H1 (cell line): Measurements from ENCODE around the gene PRDM1. TPM values are rescaled to one million over a fixed set of nuclear protein-coding genes. Genes with fewer than 3 reads are reported as not detected.

ENCODE experiments used
- CTCF ChIA-PET: fragments of 300-600 bp; sonication (Branson Sonifier 250); formaldehyde crosslinking; loops from one replicate; lab custom pipeline; 2021; ENCODE audit not compliant: partially characterized antibody; lab: Charles Lee
- POLR2A ChIA-PET: fragments of 300-600 bp; sonication (Branson Sonifier 250); formaldehyde crosslinking; loops from one replicate; lab custom pipeline; 2021; ENCODE audit warnings: inconsistent platforms; ENCODE audit not compliant: partially characterized antibody; lab: Charles Lee
- DNase-seq, 2 experiments: peaks; one replicate each; pipeline versions ENCODE4 v3.0.0 to v3.0.0-alpha.2; 2010 to 2022; ENCODE audit warnings: low spot score in 2 of 2, low read depth in 1 of 2, mixed read lengths in 1 of 2
- FAIRE-seq: peaks from 2 replicates; lab custom pipeline; 2011; peaks lifted over from hg19 to GRCh38; lab: Jason Lieb, UNC
- H2AFZ ChIP-seq: 2 replicates; pipeline ENCODE4 v1.8.1; 2012; ENCODE audit warnings: low read length, inconsistent platforms
- H2AK5ac ChIP-seq: 2 replicates; pipeline ENCODE4 v1.6.1; 2013; ENCODE audit warnings: low read depth, low read length
- H2BK120ac ChIP-seq: replicated peaks from 2 replicates; pipeline ENCODE3; 2013; ENCODE audit warnings: low read depth, low read length, inconsistent platforms
- H2BK12ac ChIP-seq: 2 replicates; pipeline ENCODE4 v1.6.1; 2013; ENCODE audit warnings: low read depth, low read length
- H2BK15ac ChIP-seq: 2 replicates; pipeline ENCODE4 v1.6.1; 2013; ENCODE audit warnings: low read length
- H2BK20ac ChIP-seq: 2 replicates; pipeline ENCODE4 v1.6.1; 2013; ENCODE audit warnings: low read length
- H2BK5ac ChIP-seq: 2 replicates; pipeline ENCODE4 v1.6.1; 2013; ENCODE audit warnings: low read depth, low read length
- H3K14ac ChIP-seq: 2 replicates; pipeline ENCODE4 v1.6.1; 2013; ENCODE audit warnings: inconsistent platforms; ENCODE audit not compliant: insufficient read length
- H3K18ac ChIP-seq: 2 replicates; pipeline ENCODE4 v1.6.1; 2013; ENCODE audit warnings: low read length; ENCODE audit errors: extremely low read depth
- H3K23ac ChIP-seq: 2 replicates; pipeline ENCODE4 v1.6.1; 2013; ENCODE audit warnings: inconsistent platforms; ENCODE audit not compliant: insufficient read length
- H3K23me2 ChIP-seq: 2 replicates; pipeline ENCODE4 v1.6.1; 2013; ENCODE audit warnings: low read depth, low read length
- H3K27ac ChIP-seq: 2 replicates; pipeline ENCODE4 v1.6.1; 2011; ENCODE audit warnings: low read depth, low read length, inconsistent platforms
- H3K27me3 ChIP-seq, 4 experiments: replicated peaks in 1 of 4; 1 replicate in 1 of 4; 2 replicates in 3 of 4; pipeline versions ENCODE4 v1.6.1 to v1.8.1; 2011 to 2013; ENCODE audit warnings: low read length in 3 of 4, mild to moderate bottlenecking in 3 of 4, inconsistent platforms in 2 of 4, mixed read lengths in 2 of 4, moderate library complexity in 1 of 4; ENCODE audit not compliant: control insufficient read depth in 3 of 4, insufficient read depth in 3 of 4; ENCODE audit errors: extremely low read depth in 1 of 4
- H3K36me3 ChIP-seq, 4 experiments: 2 replicates each; pipeline versions ENCODE4 v1.6.1 to v1.8.1; 2011 to 2013; ENCODE audit warnings: mild to moderate bottlenecking in 4 of 4, low read length in 3 of 4, moderate library complexity in 2 of 4, control low read depth in 1 of 4, inconsistent platforms in 1 of 4; ENCODE audit not compliant: insufficient read depth in 4 of 4, control insufficient read depth in 2 of 4
- H3K4ac ChIP-seq: replicated peaks from 2 replicates; pipeline ENCODE3; 2013; ENCODE audit warnings: low read length, low read depth, mixed read lengths, inconsistent platforms; ENCODE audit not compliant: insufficient read length
- H3K4me1 ChIP-seq, 4 experiments: replicated peaks in 1 of 4; 1 replicate in 1 of 4; 2 replicates in 3 of 4; pipeline versions ENCODE4 v1.6.1 to v1.8.1; 2011 to 2013; ENCODE audit warnings: low read length in 3 of 4, inconsistent platforms in 2 of 4, mixed read lengths in 1 of 4; ENCODE audit not compliant: insufficient read depth in 4 of 4, control insufficient read depth in 3 of 4
- H3K4me2 ChIP-seq, 2 experiments: 2 replicates each; pipeline versions ENCODE4 v1.6.1 to v1.8.1; 2011 to 2013; ENCODE audit warnings: low read depth in 2 of 2, low read length in 2 of 2, control low read depth in 1 of 2, inconsistent platforms in 1 of 2, mild to moderate bottlenecking in 1 of 2; ENCODE audit not compliant: insufficient read depth in 1 of 2
- H3K4me3 ChIP-seq, 4 experiments: fragments of 200-600, 300-600 bp in 1 of 4; sonication (generic), shearing (Covaris generic), sonication (Bioruptor Twin) in 1 of 4; 2 replicates each; pipeline versions ENCODE4 v1.5.1 to v1.8.1; 2011 to 2016; ENCODE audit warnings: low read length in 4 of 4, low read depth in 3 of 4, control low read depth in 2 of 4, inconsistent platforms in 2 of 4, mild to moderate bottlenecking in 2 of 4, mixed read lengths in 1 of 4, moderate library complexity in 1 of 4; ENCODE audit not compliant: insufficient read depth in 2 of 4; ENCODE audit errors: extremely low read depth in 1 of 4
- H3K56ac ChIP-seq: replicated peaks from 2 replicates; pipeline ENCODE3; 2013; ENCODE audit warnings: low read depth, mild to moderate bottlenecking, mixed read lengths, low read length, inconsistent platforms; ENCODE audit not compliant: insufficient read length
- H3K79me1 ChIP-seq: 2 replicates; pipeline ENCODE4 v1.6.1; 2013; ENCODE audit warnings: low read depth, low read length, control low read depth
- H3K79me2 ChIP-seq, 2 experiments: 2 replicates each; pipeline versions ENCODE4 v1.6.1 to v1.8.1; 2012 to 2013; ENCODE audit warnings: low read length in 2 of 2, mild to moderate bottlenecking in 2 of 2, inconsistent platforms in 1 of 2; ENCODE audit not compliant: insufficient read depth in 2 of 2, control insufficient read depth in 1 of 2
- H3K9ac ChIP-seq, 4 experiments: replicated peaks in 1 of 4; 1 replicate in 1 of 4; 2 replicates in 3 of 4; pipeline versions ENCODE4 v1.6.1 to v1.8.1; 2011 to 2013; ENCODE audit warnings: low read depth in 3 of 4, low read length in 3 of 4, control low read depth in 2 of 4, mild to moderate bottlenecking in 2 of 4, moderate library complexity in 2 of 4, inconsistent platforms in 1 of 4; ENCODE audit errors: extremely low read depth in 1 of 4
- H3K9me3 ChIP-seq, 2 experiments: 2 replicates each; pipeline versions ENCODE4 v1.6.1 to v1.8.1; 2012 to 2013; ENCODE audit warnings: mild to moderate bottlenecking in 2 of 2, moderate library complexity in 2 of 2, control low read depth in 1 of 2, inconsistent platforms in 1 of 2, low read depth in 1 of 2, low read length in 1 of 2, mixed read lengths in 1 of 2; ENCODE audit not compliant: insufficient read depth in 2 of 2
- H4K20me1 ChIP-seq, 2 experiments: replicated peaks in 1 of 2; 2 replicates each; pipeline versions ENCODE3 to v1.8.1; 2011 to 2013; ENCODE audit warnings: inconsistent platforms in 2 of 2, low read length in 2 of 2, mild to moderate bottlenecking in 1 of 2; ENCODE audit not compliant: insufficient read depth in 2 of 2, control insufficient read depth in 1 of 2
- H4K5ac ChIP-seq: 2 replicates; pipeline ENCODE4 v1.6.1; 2013; ENCODE audit warnings: low read length, low read depth, mixed read lengths, inconsistent platforms; ENCODE audit not compliant: insufficient read length
- H4K8ac ChIP-seq: 2 replicates; pipeline ENCODE4 v1.8.0; 2013; ENCODE audit warnings: mild to moderate bottlenecking, moderate library complexity, low read length, inconsistent platforms; ENCODE audit not compliant: insufficient read depth; ENCODE audit errors: extremely low read depth
- H4K91ac ChIP-seq: replicated peaks from 2 replicates; pipeline ENCODE3; 2013; ENCODE audit warnings: low read length, mixed read lengths, inconsistent platforms; ENCODE audit not compliant: insufficient read length
- ATF2 ChIP-seq: IDR thresholded peaks from 2 replicates; pipeline ENCODE4 v1.6.1; 2012; ENCODE audit warnings: low read length, inconsistent platforms
- CEBPB ChIP-seq: IDR thresholded peaks from 2 replicates; pipeline ENCODE4 v1.6.1; 2012; ENCODE audit warnings: low read depth, low read length
- CTCF ChIP-seq, 3 experiments: IDR thresholded peaks; 1 replicate in 2 of 3; 2 replicates in 1 of 3; pipeline versions ENCODE4 v1.5.1 to v1.6.1; 2011; ENCODE audit warnings: low read length in 3 of 3, mild to moderate bottlenecking in 3 of 3, inconsistent platforms in 2 of 3, low read depth in 1 of 3, moderate library complexity in 1 of 3; ENCODE audit not compliant: insufficient read depth in 1 of 3; ENCODE audit errors: control extremely low read depth in 1 of 3
- GTF2F1 ChIP-seq: IDR thresholded peaks from 2 replicates; pipeline ENCODE4 v1.6.1; 2012; ENCODE audit warnings: low read depth, low read length, improper control_type of control experiment, borderline replicate concordance
- POU5F1 ChIP-seq: IDR thresholded peaks from 2 replicates; pipeline ENCODE4 v1.6.1; 2011; ENCODE audit warnings: low read depth, mild to moderate bottlenecking, low read length, moderate library complexity
- WGBS, 2 experiments: shearing (Covaris generic) in 1 of 2; methylation state at CpG; one replicate each; pipeline versions ENCODE4 v1.1.6 to v1.1.7; 2013 to 2015; ENCODE audit warnings: low lambda C conversion rate in 2 of 2, mixed read lengths in 2 of 2, inconsistent platforms in 1 of 2, low coverage in 1 of 2, missing lambda C conversion rate in 1 of 2; ENCODE audit not compliant: insufficient replicate concordance in 2 of 2, insufficient coverage in 1 of 2, insufficient read length in 1 of 2; ENCODE audit errors: extremely low coverage in 1 of 2, missing lambda C conversion rate in 1 of 2; 5-methylcytosine and 5-hydroxymethylcytosine counted together
- polyA plus RNA-seq, 7 experiments: library from polyadenylated mRNA; depleted of rRNA in 3 of 7; stranded (reverse) in 5 of 7; unstranded in 2 of 7; fragments of >200 nt in 5 of 7; fragments of 200-250 nt in 2 of 7; gene quantifications; 1 replicate in 5 of 7; 2 replicates in 1 of 7; 4 replicates in 1 of 7; pipeline versions ENCODE4 v1.2.1 to v1.2.3, GENCODE V29; 2011 to 2013; ENCODE audit warnings: missing spikeins in 2 of 7, mixed read lengths in 2 of 7
- total RNA-seq: library from RNA; stranded (reverse); fragmentation: NEBNext Ultra II Directional; extraction: Animal tissue kit (Norgen Biotek cat#: 25700); gene quantifications from 2 replicates; pipeline ENCODE4 v1.2.1, GENCODE V29; 2021

PRDM1 gene
- total and polyA plus RNA-seq, 2 of the 8 experiments (the other 6 are each of a cell fraction or from before 2014, with no cell fraction given) = 0.21 to 0.74 TPM

- Histone ChIP-seq H3K27me3 (peaks cover 0 to 20% (median 3%) of the 10 kb centered on the region in 4 experiments; a peak in 3 of 7 replicates), H3K18ac (no peak overlapping the region; the same call in 1 of the 2 replicates), H3K4ac (no peak overlapping the region), H3K79me2 (no peaks in the 10 kb centered on the region), H2BK5ac (no peak overlapping the region), H3K79me1 (no peaks in the 10 kb centered on the region), H2BK20ac (no peak overlapping the region), H4K20me1 (no peaks in the 10 kb centered on the region), H2AFZ (peak overlapping the region; percentile 60; the same call in 1 of the 2 replicates), H3K4me2 (no peak overlapping the region), H3K14ac (no peak overlapping the region), H3K36me3 (no peaks in the 10 kb centered on the region), H2AK5ac (no peak overlapping the region), H3K9me3 (no peaks in the 10 kb centered on the region), H3K27ac (no peak overlapping the region), H3K9ac (no peak overlapping the region), H3K23ac (no peak overlapping the region), H4K5ac (no peak overlapping the region), H2BK120ac (no peak overlapping the region), H2BK15ac (no peak overlapping the region), H4K91ac (no peak overlapping the region), H3K4me3 (peak overlapping the region in 1 of 4 experiments; percentile 68; a peak in 1 of 8 replicates), H4K8ac (no peak overlapping the region), H3K23me2 (peaks cover 8% of the 10 kb centered on the region; the same call in 1 of the 2 replicates), H2BK12ac (no peak overlapping the region), H3K56ac (no peak overlapping the region), H3K4me1 (peaks cover 8 to 16% (median 13%) of the 10 kb centered on the region in 4 experiments; a peak in 6 of 7 replicates)
- ChIA-PET POLR2A (interaction anchor here (0.6 kb wide), 1 partner anchor 92 kb away, joined by 3 read pairs; no protein-coding TSS in a partner anchor), CTCF (interaction anchor here (0.6 to 1.8 kb wide), 25 partner anchors 12 to 596 kb away, joined by 3 to 7 read pairs (median 3); no protein-coding TSS in a partner anchor)
- 34% methylated on average over 5 of the region's 5 CpGs; no CpG with 5 or more reads in 1 of the 2 experiments for WGBS, 2 experiments
- peak; percentile 53 to 64 for DNase-seq
- peak; percentile 60 for FAIRE-seq
- TF ChIP-seq ATF2 (no peak), CEBPB (peak; percentile 73), CTCF (IDR thresholded peaks at IDR 0.05; ENCODE audit: control extremely low read depth in 1 of 3, insufficient read depth in 1 of 3, low read depth in 1 of 3, low read length in 3 of 3) (peak; percentile 96 to 99 (median 96)), GTF2F1 (no peak), POU5F1 (0 out of 2 replicates have a peak, but pooled peaks have one; percentile 15)
These were observed 1.8 kb upstream of the PRDM1 start for GRCh38 chr6:106084106-106084988.
